HAP-1 (cell line): ENCODE results near the gene ARPC3.

Experiments used
- DNase-seq, 2 experiments: peaks; one replicate each; pipeline ENCODE4 v3.0.0-alpha.2; 2016 to 2020; ENCODE audit warnings: low spot score in 2 of 2
- H3K27me3 ChIP-seq: fragments of 250-450 bp; sonication (Bioruptor Pico); 2 replicates; pipeline ENCODE4 v1.5.1; 2020; ENCODE audit warnings: low read depth, mild to moderate bottlenecking, moderate library complexity
- H3K36me3 ChIP-seq: fragments of 250-450 bp; sonication (Bioruptor Pico); replicated peaks from 2 replicates; pipeline ENCODE4 v1.5.1; 2020; ENCODE audit warnings: mild to moderate bottlenecking
- H3K4me1 ChIP-seq: fragments of 250-450 bp; sonication (Bioruptor Pico); 2 replicates; pipeline ENCODE4 v1.5.1; 2020; ENCODE audit warnings: mild to moderate bottlenecking
- H3K4me3 ChIP-seq: fragments of 250-450 bp; sonication (Bioruptor Pico); 2 replicates; pipeline ENCODE4 v1.5.1; 2020; ENCODE audit warnings: mild to moderate bottlenecking, moderate library complexity
- H3K9me3 ChIP-seq: fragments of 250-450 bp; sonication (Bioruptor Pico); 2 replicates; pipeline ENCODE4 v1.5.1; 2020; ENCODE audit warnings: mild to moderate bottlenecking, moderate library complexity
- in situ Hi-C: fragments of 300-500 bp; cut with MboI; formaldehyde crosslinking; loops from 3 replicates; pipeline ENCODE4 v1.14.3; 2020; ENCODE audit warnings: low sequenced_read_pairs, inconsistent platforms, mixed read lengths

The ARPC3 gene

GRCh38 chr12:110403146-110403975 lies 46.8 kb downstream of the ARPC3 start, which contains the start of gene ANAPC7:
TSS of gene ANAPC7 (minus strand) at chr12:110403708. CDS start at chr12:110403627, 81 bp downstream.
- in situ Hi-C loops = no loop called here
- H3K4me3 ChIP-seq = peak within 1 kb of the TSS; percentile 89
- H3K36me3 ChIP-seq = peaks cover 26% of the 10 kb centered on the region
- DNase-seq = peak; percentile 86 to 94
- H3K27me3 ChIP-seq = no peaks in the 10 kb centered on the region
- no peaks in the 10 kb centered on the region for H3K9me3 ChIP-seq
- peaks cover 17% of the 10 kb centered on the region for H3K4me1 ChIP-seq
